ENCODE data around the gene LUC7L3. TPM values are rescaled to one million over a fixed set of nuclear protein-coding genes. Genes with fewer than 3 reads are reported as not detected.

LUC7L3 gene
- total RNA-seq, 2 donors from 2014 or later = 122 to 169 TPM

GRCh38 chr17:50771991-50772785, 52.8 kb downstream of the LUC7L3 start:
- 73 to 84% methylated on average over 14 to 15 of the region's 15 CpGs for WGBS, 2 experiments (ENCODE audit: insufficient coverage in 1 of 2, insufficient read length in 1 of 2)
- H3K36me3 Mint-ChIP-seq (ENCODE audit: low read depth) = no peaks in the 10 kb centered on the region
- Histone ChIP-seq H3K27ac (ENCODE audit: low read depth, low read length) (no peak overlapping the region), H3K4me3 (ENCODE audit: low read length) (no peak overlapping the region), H3K9me3 (ENCODE audit: control insufficient read depth, low read length) (no peaks in the 10 kb centered on the region), H3K27me3 (ENCODE audit: control insufficient read depth, insufficient read depth, low read length, poor library complexity, severe bottlenecking) (no peaks in the 10 kb centered on the region), H3K9ac (ENCODE audit: extremely low read depth, low read length, poor library complexity, severe bottlenecking) (no peak overlapping the region), H3K4me1 (ENCODE audit: control insufficient read depth, insufficient read depth, low read length) (no peaks in the 10 kb centered on the region), H3K36me3 (ENCODE audit: control insufficient read depth, insufficient read depth, low read length) (no peaks in the 10 kb centered on the region)
- H3K4me3 Mint-ChIP-seq = no peak overlapping the region
- no peaks in the 10 kb centered on the region for H3K4me1 Mint-ChIP-seq
- H3K27ac Mint-ChIP-seq = no peak overlapping the region
- peak; percentile 42 for DNase-seq
- peaks cover 2% of the 10 kb centered on the region for H3K27me3 Mint-ChIP-seq (ENCODE audit: insufficient read depth)
- TF ChIP-seq CTCF (conservative IDR thresholded peaks at IDR 0.05) = no peak
- H3K9me3 Mint-ChIP-seq = no peaks in the 10 kb centered on the region

GRCh38 chr17:50774225-50774803, 54.9 kb downstream of the LUC7L3 start:
- H3K36me3 Mint-ChIP-seq (ENCODE audit: low read depth) = no peaks in the 10 kb centered on the region
- Histone ChIP-seq H3K27me3 (ENCODE audit: control insufficient read depth, insufficient read depth, low read length, poor library complexity, severe bottlenecking) (no peaks in the 10 kb centered on the region), H3K9me3 (ENCODE audit: control insufficient read depth, low read length) (no peaks in the 10 kb centered on the region), H3K4me3 (ENCODE audit: low read length) (no peak overlapping the region), H3K9ac (ENCODE audit: extremely low read depth, low read length, poor library complexity, severe bottlenecking) (no peak overlapping the region), H3K4me1 (ENCODE audit: control insufficient read depth, insufficient read depth, low read length) (no peaks in the 10 kb centered on the region), H3K36me3 (ENCODE audit: control insufficient read depth, insufficient read depth, low read length) (no peaks in the 10 kb centered on the region), H3K27ac (ENCODE audit: low read depth, low read length) (no peak overlapping the region)
- WGBS, 2 experiments (ENCODE audit: insufficient coverage in 1 of 2, insufficient read length in 1 of 2) = 89 to 95% methylated on average over 5 to 7 of the region's 7 CpGs
- peak; percentile 68 for DNase-seq
- TF ChIP-seq CTCF (conservative IDR thresholded peaks at IDR 0.05) = peak; percentile 64
- H3K4me3 Mint-ChIP-seq = no peak overlapping the region
- H3K9me3 Mint-ChIP-seq = no peaks in the 10 kb centered on the region
- peaks cover under 1% of the 10 kb centered on the region for H3K27me3 Mint-ChIP-seq (ENCODE audit: insufficient read depth)
- H3K4me1 Mint-ChIP-seq = no peaks in the 10 kb centered on the region
- peak overlapping the region; percentile 49 for H3K27ac Mint-ChIP-seq

DNA sequence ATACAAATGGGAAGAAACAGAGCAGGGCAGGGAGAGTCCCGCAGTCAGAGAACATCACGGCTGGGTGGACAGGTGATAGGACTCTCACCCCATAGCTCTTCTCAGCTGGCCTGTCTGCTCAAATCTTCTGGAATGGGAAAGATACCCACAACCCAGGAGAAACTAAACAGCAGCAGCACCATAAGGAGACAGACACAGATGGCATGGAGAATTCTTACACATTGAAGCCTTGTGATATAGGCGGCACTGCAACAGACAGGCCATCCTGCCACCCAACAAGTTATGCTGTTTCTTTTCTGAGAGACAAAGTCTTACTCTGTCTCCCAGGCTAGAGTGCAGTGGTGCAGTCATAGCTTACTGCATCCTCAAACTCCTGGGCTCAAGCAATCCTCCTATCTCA, 56.5 kb downstream of the LUC7L3 start:
- Histone ChIP-seq H3K27me3 (ENCODE audit: control insufficient read depth, insufficient read depth, low read length, poor library complexity, severe bottlenecking) (no peaks in the 10 kb centered on the region), H3K9me3 (ENCODE audit: control insufficient read depth, low read length) (no peaks in the 10 kb centered on the region), H3K4me3 (ENCODE audit: low read length) (no peak overlapping the region), H3K9ac (ENCODE audit: extremely low read depth, low read length, poor library complexity, severe bottlenecking) (no peak overlapping the region), H3K27ac (ENCODE audit: low read depth, low read length) (no peak overlapping the region), H3K36me3 (ENCODE audit: control insufficient read depth, insufficient read depth, low read length) (no peaks in the 10 kb centered on the region), H3K4me1 (ENCODE audit: control insufficient read depth, insufficient read depth, low read length) (no peaks in the 10 kb centered on the region)
- no peak for DNase-seq
- 91 to 94% methylated on average over 3 of the region's 3 CpGs for WGBS, 2 experiments (ENCODE audit: insufficient coverage in 1 of 2, insufficient read length in 1 of 2)
- Mint-ChIP-seq H3K4me1 (no peaks in the 10 kb centered on the region), H3K27me3 (ENCODE audit: insufficient read depth) (no peaks in the 10 kb centered on the region), H3K27ac (no peak overlapping the region), H3K36me3 (ENCODE audit: low read depth) (no peaks in the 10 kb centered on the region), H3K9me3 (no peaks in the 10 kb centered on the region), H3K4me3 (no peak overlapping the region)
- TF ChIP-seq CTCF (conservative IDR thresholded peaks at IDR 0.05) = no peak

All from endodermal cell (in vitro differentiated cells).